GM23338 (cell line): Measurements from ENCODE around the gene IL21R. TPM values are rescaled to one million over a fixed set of nuclear protein-coding genes. Genes with fewer than 3 reads are reported as not detected.
A peak's percentile ranks its signal among the peaks of the same experiment; 100 is the strongest.

Source experiments
- ATAC-seq: fragments of 200-7000 bp; cut with Tn5 transposase; 3 replicates; pipeline ENCODE4 v1.9.1; 2020
- DNase-seq: peaks from one replicate; pipeline ENCODE4 v3.0.0-alpha.2; 2015; ENCODE audit warnings: low spot score
- H2AFZ ChIP-seq: fragments of 200-600 bp; sonication (generic); 2 replicates; pipeline ENCODE4 v1.8.0; 2016; ENCODE audit warnings: antibody characterized with exemption, mild to moderate bottlenecking, moderate library complexity
- H3F3A ChIP-seq: fragments of 200-600 bp; sonication (generic); replicated peaks from 2 replicates; pipeline ENCODE4 v1.8.0; 2017; ENCODE audit warnings: antibody characterized with exemption, mixed run types, low read depth
- H3K27ac ChIP-seq: fragments of 200-600 bp; sonication (generic); 2 replicates; pipeline ENCODE4 v1.6.1; 2016; ENCODE audit warnings: low read depth
- H3K27me3 ChIP-seq: fragments of 200-600 bp; sonication (generic); 2 replicates; pipeline ENCODE4 v1.8.0; 2016; ENCODE audit warnings: mild to moderate bottlenecking, mixed run types, moderate library complexity; ENCODE audit not compliant: insufficient read depth
- H3K36me3 ChIP-seq: fragments of 200-600 bp; sonication (generic); 2 replicates; pipeline ENCODE4 v1.8.0; 2016; ENCODE audit warnings: mild to moderate bottlenecking; ENCODE audit not compliant: insufficient read depth
- H3K4me1 ChIP-seq: fragments of 200-600 bp; sonication (generic); 2 replicates; pipeline ENCODE4 v1.8.0; 2016; ENCODE audit warnings: mild to moderate bottlenecking, moderate library complexity; ENCODE audit not compliant: insufficient read depth
- H3K4me2 ChIP-seq: fragments of 200-600 bp; sonication (generic); 2 replicates; pipeline ENCODE4 v1.7.1; 2017; ENCODE audit warnings: mixed run types
- H3K4me3 ChIP-seq: fragments of 200-600 bp; sonication (generic); 2 replicates; pipeline ENCODE4 v1.6.1; 2016; ENCODE audit warnings: mixed run types
- H3K79me2 ChIP-seq: fragments of 200-600 bp; sonication (generic); replicated peaks from 2 replicates; pipeline ENCODE4 v1.8.0; 2017; ENCODE audit warnings: mild to moderate bottlenecking; ENCODE audit not compliant: insufficient read depth
- H3K9me2 ChIP-seq: fragments of 200-600 bp; sonication (generic); 2 replicates; pipeline ENCODE4 v1.8.0; 2017; ENCODE audit not compliant: insufficient read depth
- H4K20me1 ChIP-seq: fragments of 200-600 bp; sonication (generic); replicated peaks from 2 replicates; pipeline ENCODE4 v1.8.0; 2017; ENCODE audit warnings: mild to moderate bottlenecking; ENCODE audit not compliant: insufficient read depth
- H3K27ac Mint-ChIP-seq: 2 replicates; pipeline ENCODE4 v1.8.0; 2020; ENCODE audit warnings: inconsistent platforms, mild to moderate bottlenecking, moderate library complexity, mixed read lengths
- H3K27me3 Mint-ChIP-seq: 3 replicates; pipeline ENCODE4 v1.8.0; 2022; ENCODE audit warnings: low read depth, mild to moderate bottlenecking, moderate library complexity, mixed read lengths, inconsistent platforms; ENCODE audit not compliant: insufficient read depth, poor library complexity
- H3K36me3 Mint-ChIP-seq: 3 replicates; pipeline ENCODE4 v1.8.0; 2021; ENCODE audit warnings: low read depth, mild to moderate bottlenecking, inconsistent platforms, moderate library complexity, mixed read lengths
- H3K4me1 Mint-ChIP-seq: 3 replicates; pipeline ENCODE4 v1.8.0; 2020; ENCODE audit warnings: mild to moderate bottlenecking, inconsistent platforms, mixed read lengths
- H3K4me3 Mint-ChIP-seq: 3 replicates; pipeline ENCODE4 v1.8.0; 2021; ENCODE audit warnings: moderate library complexity, mild to moderate bottlenecking, inconsistent platforms, mixed read lengths
- H3K9me3 Mint-ChIP-seq: 3 replicates; pipeline ENCODE4 v1.8.0; 2020; ENCODE audit warnings: moderate library complexity, mild to moderate bottlenecking, inconsistent platforms, mixed read lengths
- CREB1 ChIP-seq: fragments of 250-450 bp; sonication (Bioruptor Pico); IDR thresholded peaks from 2 replicates; pipeline ENCODE4 v1.5.0; 2020; ENCODE audit warnings: low read depth, mild to moderate bottlenecking, moderate library complexity
- ETS1 ChIP-seq: IDR thresholded peaks from 2 replicates; pipeline ENCODE4 v1.6.1; 2016; ENCODE audit warnings: antibody characterized with exemption
- EZH2 ChIP-seq: fragments of 200-600 bp; sonication (generic); IDR thresholded peaks from one replicate; pipeline ENCODE4 v1.8.0; 2017; ENCODE audit warnings: antibody characterized with exemption, mild to moderate bottlenecking, low read depth; ENCODE audit not compliant: unreplicated experiment
- JUNB ChIP-seq: IDR thresholded peaks from one replicate; pipeline ENCODE4 v1.6.1; 2016; ENCODE audit warnings: antibody characterized with exemption; ENCODE audit not compliant: unreplicated experiment
- REST ChIP-seq: IDR thresholded peaks from one replicate; pipeline ENCODE4 v1.6.1; 2018; ENCODE audit warnings: antibody characterized with exemption; ENCODE audit not compliant: unreplicated experiment
- ZNF114 ChIP-seq: fragments of 250-450 bp; sonication (Bioruptor Pico); IDR thresholded peaks from 2 replicates; pipeline ENCODE4 v1.5.0; 2020; ENCODE audit warnings: mild to moderate bottlenecking, moderate library complexity
- ZNF462 ChIP-seq: fragments of 250-450 bp; sonication (Bioruptor Pico); IDR thresholded peaks from 2 replicates; pipeline ENCODE4 v1.5.0; 2020; ENCODE audit warnings: mild to moderate bottlenecking, moderate library complexity
- polyA plus RNA-seq: library from polyadenylated mRNA; unstranded; fragments of >200 nt; fragmentation: Nextera tagmentation; extraction: Ambion mirVana; gene quantifications from 2 replicates; pipeline ENCODE4 v1.2.1, GENCODE V29; 2016
- total RNA-seq: library from RNA; depleted of rRNA; stranded (reverse); fragments of >200 nt; shearing (Covaris generic); gene quantifications from 2 replicates; pipeline ENCODE4 v1.2.3, GENCODE V29; 2014

IL21R gene
- total and polyA plus RNA-seq, 2 experiments from 2014 or later, result 0.42 to 2.6 TPM

DNA sequence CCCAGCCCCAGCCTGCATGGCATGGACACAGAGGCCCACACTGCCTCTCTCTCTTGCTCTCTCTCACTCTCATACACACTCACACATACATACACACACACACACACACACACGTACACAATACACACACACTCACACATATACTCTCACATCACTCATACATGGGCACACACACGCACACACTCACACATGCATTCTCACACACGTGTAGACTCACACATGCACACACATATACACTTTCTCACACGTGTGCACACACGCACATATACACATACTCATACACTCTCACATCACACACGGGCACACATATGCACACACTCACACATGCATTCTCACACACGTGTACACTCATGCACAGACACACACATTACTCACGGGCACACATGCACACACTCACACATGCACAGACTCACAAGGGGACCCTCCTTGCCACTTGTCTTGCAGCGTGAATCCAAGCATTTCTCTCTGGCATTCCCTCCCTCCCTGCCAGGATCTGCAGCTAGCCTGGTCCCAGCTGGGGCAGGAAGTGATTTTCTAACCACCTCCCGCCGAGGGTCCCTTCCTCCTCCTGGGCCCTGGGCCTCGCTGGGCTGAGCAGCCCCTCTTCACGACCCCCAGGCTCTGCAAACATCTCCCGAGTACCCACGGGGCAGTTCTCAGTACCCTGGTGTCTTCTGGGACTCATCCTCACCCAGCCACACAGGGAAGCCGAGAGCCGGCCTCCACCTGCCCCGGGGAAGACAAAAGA lies 37.5 kb downstream of the IL21R start:
- Histone ChIP-seq H3K4me1 (no peaks in the 10 kb centered on the region), H2AFZ (0 out of 2 replicates have a peak overlapping the region, but pooled peaks have one; percentile 69), H3K9me2 (no peaks in the 10 kb centered on the region), H3K36me3 (no peaks in the 10 kb centered on the region), H4K20me1 (no peaks in the 10 kb centered on the region), H3K4me3 (no peak overlapping the region), H3K27me3 (no peaks in the 10 kb centered on the region), H3K27ac (no peak overlapping the region), H3K4me2 (no peak overlapping the region), H3K79me2 (no peaks in the 10 kb centered on the region), H3F3A (no peaks in the 10 kb centered on the region)
- peaks cover 18% of the 10 kb centered on the region for H3K9me3 Mint-ChIP-seq
- peaks cover 3% of the 10 kb centered on the region for H3K27me3 Mint-ChIP-seq
- TF ChIP-seq REST, result no peak
- TF ChIP-seq CREB1, result no peak
- 0 out of 3 replicates have a peak, but pooled peaks cover 3% of the 10 kb centered on the region for H3K36me3 Mint-ChIP-seq
- no peak overlapping the region; the same call in 1 of the 2 replicates for H3K27ac Mint-ChIP-seq
- ATAC-seq (no peak), DNase-seq (no peak)
- peaks cover 4% of the 10 kb centered on the region for H3K4me1 Mint-ChIP-seq
- H3K4me3 Mint-ChIP-seq, result no peak overlapping the region

- peaks cover 30% of the 10 kb centered on the region for H3K9me3 Mint-ChIP-seq
- Histone ChIP-seq H3K4me2 (no peak overlapping the region), H3K4me1 (no peaks in the 10 kb centered on the region), H3F3A (no peaks in the 10 kb centered on the region), H2AFZ (no peak overlapping the region), H3K9me2 (no peaks in the 10 kb centered on the region), H3K36me3 (no peaks in the 10 kb centered on the region), H3K27ac (no peak overlapping the region), H3K27me3 (no peaks in the 10 kb centered on the region), H3K4me3 (no peak overlapping the region), H4K20me1 (no peaks in the 10 kb centered on the region), H3K79me2 (no peaks in the 10 kb centered on the region)
- no peak overlapping the region for H3K4me3 Mint-ChIP-seq
- DNase-seq (no peak), ATAC-seq (no peak)
- no peak overlapping the region for H3K27ac Mint-ChIP-seq
- peaks cover 3% of the 10 kb centered on the region for H3K27me3 Mint-ChIP-seq
- peaks cover 4% of the 10 kb centered on the region for H3K4me1 Mint-ChIP-seq
- peaks cover 12% of the 10 kb centered on the region for H3K36me3 Mint-ChIP-seq
- TF ChIP-seq JUNB (no peak), ZNF114 (no peak), ETS1 (no peak), ZNF462 (no peak), CREB1 (no peak), EZH2 (no peak)
These were observed 39.3 kb downstream of the IL21R start for GRCh38 chr16:27441276-27441675.
